SU-DHL-6 (cell line): ENCODE results near the gene NEUROD2.

Experiments used
- H2AFZ ChIP-seq: fragments of 200-600 bp; sonication (generic); 2 replicates; pipeline ENCODE4 v1.6.1; 2014; ENCODE audit warnings: low read depth, mild to moderate bottlenecking, moderate library complexity, mixed read lengths, antibody characterized with exemption, low read length; ENCODE audit not compliant: severe bottlenecking
- H3F3A ChIP-seq: fragments of 200-600 bp; shearing (Covaris generic); 2 replicates; pipeline ENCODE4 v1.6.0; 2016; ENCODE audit warnings: antibody characterized with exemption, mild to moderate bottlenecking; ENCODE audit not compliant: insufficient read depth
- H3K27ac ChIP-seq: fragments of 200-600 bp; sonication (generic); 2 replicates; pipeline ENCODE4 v1.5.1; 2016; ENCODE audit warnings: low read depth, mild to moderate bottlenecking, low read length, moderate library complexity, mixed read lengths
- H3K27me3 ChIP-seq: fragments of 200-600 bp; sonication (generic), shearing (Covaris generic); 2 replicates; pipeline ENCODE4 v1.6.0; 2014; ENCODE audit warnings: mild to moderate bottlenecking, low read length
- H3K36me3 ChIP-seq: fragments of 200-600 bp; sonication (generic); 2 replicates; pipeline ENCODE4 v1.6.1; 2014; ENCODE audit warnings: mild to moderate bottlenecking, low read length, mixed read lengths
- H3K4me2 ChIP-seq: fragments of 300-600, 200-600 bp; shearing (Covaris generic), sonication (generic); 2 replicates; pipeline ENCODE4 v1.6.0; 2014; ENCODE audit warnings: low read length, low read depth, mild to moderate bottlenecking; ENCODE audit not compliant: poor library complexity, severe bottlenecking
- H3K4me3 ChIP-seq: fragments of 200-600 bp; sonication (generic); 2 replicates; pipeline ENCODE4 v1.5.1; 2014; ENCODE audit warnings: antibody characterized with exemption, low read length, mild to moderate bottlenecking, mixed read lengths; ENCODE audit not compliant: insufficient read depth, poor library complexity, severe bottlenecking
- H3K79me2 ChIP-seq: fragments of 200-600 bp; sonication (generic); 2 replicates; pipeline ENCODE4 v1.6.1; 2014; ENCODE audit warnings: mild to moderate bottlenecking, low read length, moderate library complexity; ENCODE audit not compliant: insufficient read depth
- H3K9ac ChIP-seq: fragments of 200-600 bp; sonication (generic); 2 replicates; pipeline ENCODE4 v1.7.0; 2014; ENCODE audit warnings: mild to moderate bottlenecking, low read length
- H3K9me2 ChIP-seq: fragments of 200-600 bp; sonication (generic); replicated peaks from 2 replicates; pipeline ENCODE4 v1.6.1; 2014; ENCODE audit warnings: low read length; ENCODE audit not compliant: insufficient read depth
- H3K9me3 ChIP-seq: fragments of 200-600 bp; sonication (generic); 2 replicates; pipeline ENCODE4 v1.6.1; 2014; ENCODE audit warnings: low read length, mixed read lengths; ENCODE audit not compliant: insufficient read depth
- H4K20me1 ChIP-seq: fragments of 200-600 bp; sonication (generic); 2 replicates; pipeline ENCODE4 v1.6.1; 2014; ENCODE audit warnings: low read depth, mild to moderate bottlenecking, antibody characterized with exemption, low read length, moderate library complexity, mixed read lengths
- CTCF ChIP-seq: fragments of 200-600 bp; sonication (generic); IDR thresholded peaks from one replicate; pipeline ENCODE4 v1.5.1; 2017; ENCODE audit warnings: antibody characterized with exemption, mild to moderate bottlenecking, low read length, moderate library complexity; ENCODE audit not compliant: insufficient read depth, poor library complexity, severe bottlenecking
- EZH2phosphoT487 ChIP-seq: fragments of 200-600 bp; sonication (generic), shearing (Covaris generic); conservative IDR thresholded peaks from 2 replicates; pipeline ENCODE4 v1.6.1; 2018; ENCODE audit warnings: mild to moderate bottlenecking, antibody characterized with exemption, low read length, moderate library complexity, mixed read lengths

Gene NEUROD2

GRCh38 chr17:39581759-39582085, 26.0 kb downstream of the NEUROD2 start:
- H3K9ac ChIP-seq, result no peak overlapping the region
- no peak overlapping the region for H3K27ac ChIP-seq
- no peaks in the 10 kb centered on the region for H3K36me3 ChIP-seq
- H3K9me3 ChIP-seq, result no peaks in the 10 kb centered on the region
- no peak overlapping the region for H3K4me3 ChIP-seq
- no peaks in the 10 kb centered on the region for H3K27me3 ChIP-seq
- TF ChIP-seq CTCF, result no peak
- TF ChIP-seq EZH2phosphoT487, result no peak
- no peaks in the 10 kb centered on the region for H3K9me2 ChIP-seq
- no peaks in the 10 kb centered on the region for H3K79me2 ChIP-seq
- no peaks in the 10 kb centered on the region for H4K20me1 ChIP-seq
- H3K4me2 ChIP-seq, result no peak overlapping the region
- no peak overlapping the region for H2AFZ ChIP-seq
- H3F3A ChIP-seq, result no peaks in the 10 kb centered on the region

GRCh38 chr17:39581071-39581758, 26.5 kb downstream of the NEUROD2 start:
- Histone ChIP-seq H3K9me2 (no peaks in the 10 kb centered on the region), H3K27me3 (no peaks in the 10 kb centered on the region), H4K20me1 (no peaks in the 10 kb centered on the region), H3K9ac (no peak overlapping the region), H3K36me3 (no peaks in the 10 kb centered on the region), H3K27ac (no peak overlapping the region), H3F3A (no peaks in the 10 kb centered on the region), H3K4me3 (no peak overlapping the region), H3K79me2 (no peaks in the 10 kb centered on the region), H3K4me2 (no peak overlapping the region), H2AFZ (no peak overlapping the region), H3K9me3 (no peaks in the 10 kb centered on the region)
- no peak for TF ChIP-seq EZH2phosphoT487
- TF ChIP-seq CTCF, result no peak

- Histone ChIP-seq H3K9me2 (no peaks in the 10 kb centered on the region), H4K20me1 (no peaks in the 10 kb centered on the region), H3K9ac (no peak overlapping the region), H3K4me3 (no peak overlapping the region), H3K27me3 (no peaks in the 10 kb centered on the region), H3K9me3 (no peaks in the 10 kb centered on the region), H3K36me3 (no peaks in the 10 kb centered on the region), H2AFZ (no peak overlapping the region), H3K79me2 (no peaks in the 10 kb centered on the region), H3K27ac (no peak overlapping the region), H3F3A (no peaks in the 10 kb centered on the region), H3K4me2 (no peak overlapping the region)
- TF ChIP-seq EZH2phosphoT487 (no peak), CTCF (no peak)
These were observed 27.6 kb downstream of the NEUROD2 start for GRCh38 chr17:39580082-39580468.
